Measurements from ENCODE around the gene LASP1NB.

LASP1NB gene

DNA sequence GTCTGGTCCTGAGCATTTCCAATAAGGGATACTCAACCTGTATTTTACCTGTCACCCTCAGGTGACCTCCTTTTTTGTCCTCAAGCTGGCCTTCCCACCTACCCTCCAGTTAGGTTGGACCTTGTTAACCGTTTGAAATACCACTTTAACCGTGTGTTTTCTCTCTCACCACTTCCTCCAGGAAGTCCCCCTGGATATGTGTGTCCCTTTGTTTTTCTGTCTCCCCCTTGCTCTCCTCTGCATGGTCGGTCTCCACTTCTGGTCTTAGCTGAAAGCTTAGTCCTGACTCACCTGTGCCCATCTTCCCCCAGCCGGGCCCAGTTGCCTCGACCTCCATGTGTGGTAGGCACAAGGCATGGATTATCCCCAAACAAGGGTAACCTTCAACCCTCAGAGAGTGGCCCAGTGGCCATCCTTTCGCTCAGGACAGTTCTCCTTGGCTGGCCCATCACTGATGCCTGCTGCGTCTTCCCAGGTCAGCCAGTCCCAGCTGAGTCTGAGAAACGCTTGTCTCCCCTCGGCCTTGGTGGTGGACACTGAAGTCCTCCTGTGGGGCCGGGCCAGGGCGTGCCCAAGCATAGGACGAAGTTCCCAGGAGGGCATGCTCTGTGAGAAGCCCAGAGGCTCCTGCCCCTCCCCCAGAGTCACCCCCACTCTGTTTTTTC lies 35.5 kb upstream of the LASP1NB start:
- H3K27me3 Mint-ChIP-seq = no peaks in the 10 kb centered on the region
- peaks cover 20 to 65% of the 10 kb centered on the region in 2 donors for H3K36me3 ChIP-seq (ENCODE audit: control insufficient read depth in 2 of 2, extremely low read depth in 1 of 2, insufficient read depth in 1 of 2, low read length in 1 of 2)
- H3K4me1 ChIP-seq (ENCODE audit: control insufficient read depth in 1 of 2, extremely low read depth in 1 of 2, insufficient read depth in 2 of 2, low read length in 2 of 2) = peaks cover 72 to 99% of the 10 kb centered on the region in 2 experiments
- ChIA-PET CTCF (interaction anchor here in 1 of 2 donors (0.6 kb wide), 1 partner anchor 19 kb away, joined by 3 read pairs; no protein-coding TSS in a partner anchor), POLR2A (interaction anchor here in 1 of 2 donors (0.6 kb wide), 1 partner anchor 147 kb away, joined by 3 read pairs; no protein-coding TSS in a partner anchor)
- no peaks in the 10 kb centered on the region for H3K9me3 Mint-ChIP-seq
- H3K27me3 ChIP-seq (replicated peaks in 1 of 2; ENCODE audit: control insufficient read depth in 2 of 2, extremely low read depth in 1 of 2, insufficient read depth in 2 of 2, low read length in 1 of 2) = no peaks in the 10 kb centered on the region
- peaks cover 28% of the 10 kb centered on the region for H3K36me3 Mint-ChIP-seq
- peak overlapping the region; percentile 90 to 93 for H3K27ac Mint-ChIP-seq
- H3K4me3 ChIP-seq (ENCODE audit: control insufficient read depth in 1 of 2, extremely low read depth in 1 of 2, low read length in 1 of 2) = no peak overlapping the region
- peak overlapping the region in 1 of 3 donors; percentile 75 for H3K4me3 Mint-ChIP-seq
- H3K9me3 ChIP-seq = no peaks in the 10 kb centered on the region
- no peak for DNase-seq
- 59% methylated on average over 12 of the region's 12 CpGs for WGBS (ENCODE audit: insufficient coverage)
- peak overlapping the region; percentile 42 for H3K27ac ChIP-seq (ENCODE audit: low read length)
- H3K4me1 Mint-ChIP-seq = peaks cover 87 to 97% (median 92%) of the 10 kb centered on the region in 3 donors
- no peak for ATAC-seq (replicated peaks in 1 of 4)

DNA sequence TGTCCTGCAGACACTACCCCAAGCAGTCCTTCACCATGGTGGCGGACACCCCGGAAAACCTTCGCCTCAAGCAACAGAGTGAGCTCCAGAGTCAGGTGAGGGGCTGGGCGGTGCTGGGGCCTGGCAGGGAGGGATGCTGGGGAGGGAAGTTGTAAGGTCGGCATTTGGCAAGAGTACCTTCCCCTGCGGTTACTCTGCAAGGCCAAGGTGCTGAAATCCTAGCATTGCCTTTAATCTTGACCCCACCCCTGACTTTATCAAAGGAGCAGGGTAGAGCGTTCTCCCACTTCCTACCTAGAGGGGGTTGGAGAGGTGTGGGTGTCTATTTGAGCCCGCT lies 35.0 kb upstream of the LASP1NB start:
- H3K4me1 Mint-ChIP-seq = peaks cover 82 to 92% (median 88%) of the 10 kb centered on the region in 3 donors
- Histone ChIP-seq H3K9me3 (no peaks in the 10 kb centered on the region), H3K27me3 (replicated peaks in 1 of 2; ENCODE audit: control insufficient read depth in 2 of 2, extremely low read depth in 1 of 2, insufficient read depth in 2 of 2, low read length in 1 of 2) (no peaks in the 10 kb centered on the region), H3K27ac (ENCODE audit: low read length) (peak overlapping the region; percentile 42), H3K36me3 (ENCODE audit: control insufficient read depth in 2 of 2, extremely low read depth in 1 of 2, insufficient read depth in 1 of 2, low read length in 1 of 2) (peaks cover 20 to 64% of the 10 kb centered on the region in 2 donors), H3K4me1 (ENCODE audit: control insufficient read depth in 1 of 2, extremely low read depth in 1 of 2, insufficient read depth in 2 of 2, low read length in 2 of 2) (peaks cover 67 to 94% of the 10 kb centered on the region in 2 experiments), H3K4me3 (ENCODE audit: control insufficient read depth in 1 of 2, extremely low read depth in 1 of 2, low read length in 1 of 2) (no peak overlapping the region)
- no peaks in the 10 kb centered on the region for H3K9me3 Mint-ChIP-seq
- H3K27ac Mint-ChIP-seq = peak overlapping the region; percentile 90 to 93
- ATAC-seq (replicated peaks in 1 of 4) = peak; percentile 20 to 48 (median 33)
- H3K4me3 Mint-ChIP-seq = peak overlapping the region in 1 of 3 donors; percentile 75
- ChIA-PET POLR2A (interaction anchor here in 1 of 2 donors (0.6 kb wide), 1 partner anchor 147 kb away, joined by 3 read pairs; no protein-coding TSS in a partner anchor), CTCF (interaction anchor here in 1 of 2 donors (0.6 kb wide), 1 partner anchor 273 kb away, joined by 10 read pairs; no protein-coding TSS in a partner anchor)
- peaks cover 28% of the 10 kb centered on the region for H3K36me3 Mint-ChIP-seq
- H3K27me3 Mint-ChIP-seq = no peaks in the 10 kb centered on the region
- no CpG with 5 or more reads among the region's 8 CpGs for WGBS (ENCODE audit: insufficient coverage)
- peak in 3 of 35 experiments; percentile 22 to 44 (median 26) for DNase-seq

DNA sequence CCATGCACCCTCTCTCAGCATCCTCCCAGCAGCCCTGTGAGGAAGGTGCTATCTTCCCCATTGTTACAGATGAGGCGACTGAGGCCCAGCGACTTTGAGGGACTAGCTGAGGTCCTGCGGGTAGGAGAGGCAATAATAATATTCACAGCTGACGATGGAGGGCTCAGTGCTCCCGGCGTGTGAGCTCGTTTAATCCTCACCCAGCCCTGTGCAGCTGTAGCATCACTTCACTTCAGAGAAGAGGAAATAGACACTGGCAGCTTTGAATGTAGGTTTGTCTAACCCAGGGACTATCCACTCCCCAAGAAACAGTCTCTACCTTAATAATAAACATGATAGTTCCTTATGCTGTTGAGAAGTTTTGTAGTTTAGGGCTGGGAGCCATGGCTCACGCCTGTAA lies 34.0 kb upstream of the LASP1NB start:
- H3K27me3 ChIP-seq (replicated peaks in 1 of 2; ENCODE audit: control insufficient read depth in 2 of 2, extremely low read depth in 1 of 2, insufficient read depth in 2 of 2, low read length in 1 of 2) = no peaks in the 10 kb centered on the region
- 43% methylated on average over 1 of the region's 8 CpGs for WGBS (ENCODE audit: insufficient coverage)
- no peaks in the 10 kb centered on the region for H3K9me3 Mint-ChIP-seq
- H3K4me1 ChIP-seq (ENCODE audit: control insufficient read depth in 1 of 2, extremely low read depth in 1 of 2, insufficient read depth in 2 of 2, low read length in 2 of 2) = peaks cover 56 to 92% of the 10 kb centered on the region in 2 experiments
- POLR2A ChIA-PET = interaction anchor here in 1 of 2 donors (0.6 kb wide), 1 partner anchor 255 kb away, joined by 3 read pairs; no protein-coding TSS in a partner anchor
- H3K27ac ChIP-seq (ENCODE audit: low read length) = peak overlapping the region; percentile 42
- peaks cover 26% of the 10 kb centered on the region for H3K36me3 Mint-ChIP-seq
- peak; percentile 58 to 88 (median 60) for ATAC-seq (replicated peaks in 1 of 4)
- CTCF ChIA-PET = interaction anchor here in 1 of 2 donors (0.8 to 0.9 kb wide), 2 partner anchors 10 to 92 kb away, joined by 3 to 5 read pairs; no protein-coding TSS in a partner anchor
- peaks cover 71 to 91% (median 84%) of the 10 kb centered on the region in 3 donors for H3K4me1 Mint-ChIP-seq
- no peak overlapping the region for H3K4me3 ChIP-seq (ENCODE audit: control insufficient read depth in 1 of 2, extremely low read depth in 1 of 2, low read length in 1 of 2)
- H3K36me3 ChIP-seq (ENCODE audit: control insufficient read depth in 2 of 2, extremely low read depth in 1 of 2, insufficient read depth in 1 of 2, low read length in 1 of 2) = peaks cover 20 to 66% of the 10 kb centered on the region in 2 donors
- H3K9me3 ChIP-seq = no peaks in the 10 kb centered on the region
- no peaks in the 10 kb centered on the region for H3K27me3 Mint-ChIP-seq
- peak overlapping the region; percentile 93 for H3K27ac Mint-ChIP-seq
- H3K4me3 Mint-ChIP-seq = peak overlapping the region in 2 of 3 donors; percentile 21 to 75
- peak in 4 of 35 experiments; percentile 23 to 60 (median 32) for DNase-seq

DNA sequence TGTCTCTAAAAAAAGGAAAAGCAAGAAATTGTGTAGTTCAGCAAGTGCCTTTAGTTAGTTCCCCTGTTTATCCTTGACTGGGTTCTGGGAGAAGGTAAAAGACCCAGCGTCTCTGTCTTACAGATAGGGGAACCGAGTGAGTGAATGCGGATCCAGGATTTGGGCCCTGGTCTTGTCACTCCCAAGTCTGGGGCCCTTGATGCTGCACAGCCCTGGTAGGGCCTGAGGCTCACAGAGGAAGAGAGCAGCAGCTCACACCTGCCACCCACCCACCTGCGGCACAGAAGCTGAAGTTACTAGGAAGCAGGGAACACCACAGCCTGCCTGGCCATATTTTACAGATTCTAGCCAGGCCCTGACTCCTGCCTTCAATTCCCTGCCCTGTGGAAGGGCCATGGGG lies 33.3 kb upstream of the LASP1NB start:
- ChIA-PET CTCF (interaction anchor here (0.7 to 0.8 kb wide), 2 partner anchors 22 to 91 kb away, joined by 3 to 5 read pairs; partner anchors contain the start of gene LASP1 (in 1 of the 2)), POLR2A (interaction anchor here in 1 of 2 donors (0.6 kb wide), 1 partner anchor 255 kb away, joined by 3 read pairs; no protein-coding TSS in a partner anchor)
- H3K4me3 ChIP-seq (ENCODE audit: control insufficient read depth in 1 of 2, extremely low read depth in 1 of 2, low read length in 1 of 2) = no peak overlapping the region
- no peaks in the 10 kb centered on the region for H3K27me3 Mint-ChIP-seq
- peaks cover 60 to 92% of the 10 kb centered on the region in 2 experiments for H3K4me1 ChIP-seq (ENCODE audit: control insufficient read depth in 1 of 2, extremely low read depth in 1 of 2, insufficient read depth in 2 of 2, low read length in 2 of 2)
- WGBS (ENCODE audit: insufficient coverage) = 79% methylated on average over 3 of the region's 4 CpGs
- no peaks in the 10 kb centered on the region for H3K9me3 ChIP-seq
- peaks cover 68 to 90% (median 84%) of the 10 kb centered on the region in 3 donors for H3K4me1 Mint-ChIP-seq
- H3K36me3 Mint-ChIP-seq = peaks cover 26% of the 10 kb centered on the region
- H3K9me3 Mint-ChIP-seq = no peaks in the 10 kb centered on the region
- ATAC-seq (replicated peaks in 1 of 4) (no peak), DNase-seq (no peak)
- H3K27me3 ChIP-seq (replicated peaks in 1 of 2; ENCODE audit: control insufficient read depth in 2 of 2, extremely low read depth in 1 of 2, insufficient read depth in 2 of 2, low read length in 1 of 2) = no peaks in the 10 kb centered on the region
- peaks cover 20 to 66% of the 10 kb centered on the region in 2 donors for H3K36me3 ChIP-seq (ENCODE audit: control insufficient read depth in 2 of 2, extremely low read depth in 1 of 2, insufficient read depth in 1 of 2, low read length in 1 of 2)
- peak overlapping the region in 1 of 3 donors; percentile 75 for H3K4me3 Mint-ChIP-seq
- peak overlapping the region; percentile 42 for H3K27ac ChIP-seq (ENCODE audit: low read length)
- peak overlapping the region; percentile 93 for H3K27ac Mint-ChIP-seq

DNA sequence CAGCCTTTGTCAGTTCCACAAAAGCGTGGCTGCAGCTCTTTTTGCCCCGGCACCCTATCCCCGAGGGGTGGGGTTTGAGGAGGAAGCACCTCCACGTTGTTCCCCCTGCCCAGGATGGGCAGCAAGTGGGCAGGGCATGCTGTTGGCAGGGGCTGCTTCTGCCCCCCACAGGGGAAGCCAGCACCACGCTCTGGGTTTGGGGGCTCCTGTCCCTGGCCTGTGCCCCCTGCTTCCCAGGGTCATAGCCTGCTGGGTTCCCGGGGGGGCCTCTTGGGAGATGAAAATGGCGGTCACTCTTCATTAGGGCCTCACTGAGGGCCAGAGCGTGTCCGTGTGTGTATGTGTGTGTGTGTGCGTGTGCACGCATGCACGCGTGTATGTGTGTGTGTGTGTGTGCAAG lies 32.8 kb upstream of the LASP1NB start:
- Mint-ChIP-seq H3K9me3 (no peaks in the 10 kb centered on the region), H3K36me3 (peaks cover 26% of the 10 kb centered on the region), H3K4me1 (peaks cover 68 to 90% (median 84%) of the 10 kb centered on the region in 3 donors), H3K27ac (peak overlapping the region; percentile 93), H3K27me3 (no peaks in the 10 kb centered on the region), H3K4me3 (peak overlapping the region in 1 of 3 donors; percentile 75)
- peaks cover 62 to 92% of the 10 kb centered on the region in 2 experiments for H3K4me1 ChIP-seq (ENCODE audit: control insufficient read depth in 1 of 2, extremely low read depth in 1 of 2, insufficient read depth in 2 of 2, low read length in 2 of 2)
- ChIA-PET POLR2A (no interaction called here), CTCF (interaction anchor here in 1 of 2 donors (0.7 kb wide), 1 partner anchor 23 kb away, joined by 3 read pairs; the partner anchor contains the start of gene LASP1)
- peaks cover 16 to 65% of the 10 kb centered on the region in 2 donors for H3K36me3 ChIP-seq (ENCODE audit: control insufficient read depth in 2 of 2, extremely low read depth in 1 of 2, insufficient read depth in 1 of 2, low read length in 1 of 2)
- 80% methylated on average over 9 of the region's 13 CpGs for WGBS (ENCODE audit: insufficient coverage)
- no peaks in the 10 kb centered on the region for H3K9me3 ChIP-seq
- H3K4me3 ChIP-seq (ENCODE audit: control insufficient read depth in 1 of 2, extremely low read depth in 1 of 2, low read length in 1 of 2) = no peak overlapping the region
- H3K27ac ChIP-seq (ENCODE audit: low read length) = peak overlapping the region; percentile 42
- DNase-seq = no peak
- ATAC-seq (replicated peaks in 1 of 4) = no peak
- H3K27me3 ChIP-seq (replicated peaks in 1 of 2; ENCODE audit: control insufficient read depth in 2 of 2, extremely low read depth in 1 of 2, insufficient read depth in 2 of 2, low read length in 1 of 2) = no peaks in the 10 kb centered on the region

DNA sequence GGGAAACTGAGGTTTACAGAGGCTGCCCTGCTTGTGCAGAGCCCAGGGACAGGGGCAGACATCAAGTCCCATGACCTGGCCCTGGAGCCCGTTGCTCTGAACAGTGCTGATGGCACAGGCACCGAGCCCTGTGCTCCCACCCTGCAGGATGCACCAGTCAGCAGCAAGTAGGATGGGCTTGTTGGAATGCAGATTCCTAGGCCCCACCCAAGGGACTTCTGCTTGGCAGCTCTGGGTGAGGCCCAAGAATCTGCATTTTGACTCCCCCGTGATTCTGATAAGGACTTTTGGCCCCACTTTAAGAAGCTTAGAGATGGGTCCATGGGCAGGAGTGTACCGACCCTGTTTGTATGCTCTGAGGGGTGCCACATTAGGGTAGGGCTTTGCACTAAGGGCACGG lies 32.3 kb upstream of the LASP1NB start:
- POLR2A ChIA-PET = interaction anchor here in 1 of 2 donors (0.6 kb wide), 1 partner anchor 307 kb away, joined by 9 read pairs; the partner anchor contains the start of gene RPL19
- peaks cover 26% of the 10 kb centered on the region for H3K36me3 Mint-ChIP-seq

More for the DNA sequence above, 32.3 kb upstream of the LASP1NB start:
- H3K9me3 Mint-ChIP-seq = no peaks in the 10 kb centered on the region
- Histone ChIP-seq H3K9me3 (no peaks in the 10 kb centered on the region), H3K4me3 (ENCODE audit: control insufficient read depth in 1 of 2, extremely low read depth in 1 of 2, low read length in 1 of 2) (no peak overlapping the region), H3K36me3 (ENCODE audit: control insufficient read depth in 2 of 2, extremely low read depth in 1 of 2, insufficient read depth in 1 of 2, low read length in 1 of 2) (peaks cover 12 to 60% of the 10 kb centered on the region in 2 donors), H3K27ac (ENCODE audit: low read length) (peak overlapping the region; percentile 42), H3K4me1 (ENCODE audit: control insufficient read depth in 1 of 2, extremely low read depth in 1 of 2, insufficient read depth in 2 of 2, low read length in 2 of 2) (peaks cover 65 to 92% of the 10 kb centered on the region in 2 experiments), H3K27me3 (replicated peaks in 1 of 2; ENCODE audit: control insufficient read depth in 2 of 2, extremely low read depth in 1 of 2, insufficient read depth in 2 of 2, low read length in 1 of 2) (no peaks in the 10 kb centered on the region)
- H3K4me1 Mint-ChIP-seq = peaks cover 69 to 90% (median 84%) of the 10 kb centered on the region in 3 donors
- DNase-seq (no peak), ATAC-seq (replicated peaks in 1 of 4) (no peak)
- WGBS (ENCODE audit: insufficient coverage) = 53% methylated on average over 4 of the region's 5 CpGs
- no peaks in the 10 kb centered on the region for H3K27me3 Mint-ChIP-seq
- H3K4me3 Mint-ChIP-seq = peak overlapping the region in 1 of 3 donors; percentile 75
- CTCF ChIA-PET = interaction anchor here (0.5 to 1.5 kb wide), 4 partner anchors 22 to 506 kb away, joined by 3 to 4 read pairs (median 4); partner anchors contain the start of gene LASP1NB (in 1 of the 2)
- peak overlapping the region; percentile 83 to 89 for H3K27ac Mint-ChIP-seq

All from T-cell (primary cell).